Adrenal gland (tissue), 12 donors: ENCODE measurements around the gene TXLNG. TPM values are rescaled to one million over a fixed set of nuclear protein-coding genes. Genes with fewer than 3 reads are reported as not detected.

ENCODE experiments used
- DNase-seq, 7 donors: peaks; one replicate each; pipeline ENCODE4 v3.0.0-alpha.2; 2019 to 2020
- H3K27ac ChIP-seq, 5 donors: fragments of 200-600 bp; sonication (generic) in 4 of 5; 1 replicate in 3 of 5; 2 replicates in 2 of 5; pipeline versions ENCODE4 v1.5.1 to v1.8.0; 2016 to 2020; ENCODE audit warnings: mild to moderate bottlenecking in 1 of 5
- H3K27me3 ChIP-seq: fragments of 200-600 bp; 2 replicates; pipeline ENCODE4 v1.8.0; 2021
- H3K36me3 ChIP-seq, 2 donors: fragments of 200-600 bp; replicated peaks in 1 of 2; 1 replicate in 1 of 2; 2 replicates in 1 of 2; pipeline versions ENCODE4 v1.5.1 to v1.8.0; 2018 to 2022
- H3K4me1 ChIP-seq, 2 donors: fragments of 200-600 bp; replicated peaks in 1 of 2; 1 replicate in 1 of 2; 2 replicates in 1 of 2; pipeline versions ENCODE4 v1.5.1 to v1.8.0; 2018 to 2021
- H3K4me3 ChIP-seq, 4 donors: fragments of 200-600 bp; sonication (generic) in 3 of 4; one replicate each; pipeline ENCODE4 v1.5.1; 2016 to 2018
- H3K9me3 ChIP-seq, 3 donors: fragments of 200-600 bp; sonication (generic) in 1 of 3; replicated peaks in 1 of 3; 1 replicate in 2 of 3; 2 replicates in 1 of 3; pipeline versions ENCODE4 v1.5.1 to v1.8.0; 2016 to 2021
- CTCF ChIP-seq, 6 experiments: fragments of 450-650 bp in 4 of 6; fragments of 200-600 bp in 2 of 6; sonication (generic) in 1 of 6; IDR thresholded peaks; 1 replicate in 5 of 6; 2 replicates in 1 of 6; pipeline versions ENCODE4 v1.5.1 to v1.8.0; 2016 to 2021; ENCODE audit warnings: antibody characterized with exemption in 6 of 6, mild to moderate bottlenecking in 2 of 6, moderate library complexity in 1 of 6
- POLR2A ChIP-seq, 2 donors: fragments of 450-650 bp; IDR thresholded peaks; one replicate each; pipeline ENCODE4 v1.6.1; 2017; ENCODE audit warnings: antibody characterized with exemption in 2 of 2, mild to moderate bottlenecking in 2 of 2, moderate library complexity in 1 of 2
- WGBS, 4 donors: extraction: QIAGEN DNeasy Blood & Tissue Kit in 2 of 4; methylation state at CpG; one replicate each; pipeline versions ENCODE4 v1.1.5 to v1.1.7; 2013 to 2017; 5-methylcytosine and 5-hydroxymethylcytosine counted together
- intact Hi-C, 2 donors: fragments of 100-400 bp; cut with DNase I; formaldehyde crosslinking; loops; one replicate each; pipeline versions ENCODE4 v1.14.1 to v1.15.0; 2022 to 2023
- polyA plus RNA-seq, 3 donors: library from polyadenylated mRNA; stranded (reverse); fragments of 200-250 nt in 2 of 3; fragments of 350-450 nt in 1 of 3; fragmentation: Illumina TruSeq in 1 of 3; extraction: RNeasy Lipid Tissue Mini Kit (QIAGEN cat#74804) in 1 of 3; gene quantifications; one replicate each; pipeline ENCODE4 v1.2.3, GENCODE V29; 2013 to 2014
- small RNA-seq, 2 donors: library from RNA; depleted of rRNA; stranded (forward); fragments of <200 nt; gene quantifications; one replicate each; pipeline ENCODE3, GENCODE V24; 2016
- total RNA-seq, 9 donors: library from RNA; depleted of rRNA in 4 of 9; stranded (reverse); fragments of >200 nt in 4 of 9; fragments of 120-200 nt in 1 of 9; fragmentation: NEBNext Ultra II Directional in 1 of 9; extraction: Animal tissue kit (Norgen Biotek cat#: 25700) in 1 of 9; gene quantifications; one replicate each; pipeline versions ENCODE4 v1.1.0 to v1.2.4, GENCODE V29; 2013 to 2023
- donor health status: healthy with polysubstance abuse.
- donor health status: Bipolar disorder and iron deficiency.
- donor health status: DM: yes; HTN: yes; CAD: no.
- donor health status: DM: no; HTN: no; CAD: no.
- donor health status: DM: no; HTN: no; CAD: no.
- donor health status: DM: yes; HTN: yes; CAD: no.

TXLNG gene
- total and polyA plus RNA-seq, 12 donors: 15.4 to 33.2 (median 22.5) TPM

DNA sequence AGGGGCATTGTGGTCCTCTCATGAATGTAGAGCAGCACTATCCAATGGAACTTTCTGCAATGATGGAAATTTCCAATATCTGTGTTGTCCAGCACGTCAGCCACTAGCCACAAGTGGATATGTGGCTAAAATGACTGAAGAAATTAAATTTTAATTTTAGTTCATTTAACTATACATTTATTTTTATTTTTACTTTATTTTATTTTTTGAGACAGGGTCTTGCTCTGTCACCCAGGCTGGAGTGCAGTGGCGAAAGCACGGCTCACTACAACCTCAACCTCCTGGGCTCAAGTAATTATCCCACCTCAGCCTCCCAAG, 97.2 kb downstream of the TXLNG start:
- TF ChIP-seq CTCF (IDR thresholded peaks at IDR 0.05) (peak in 1 of 6 experiments; percentile 25), POLR2A (IDR thresholded peaks at IDR 0.05) (no peak)
- Histone ChIP-seq H3K27ac (peak overlapping the region in 2 of 5 donors; percentile 43 to 65), H3K36me3 (no peaks in the 10 kb centered on the region), H3K4me1 (no peaks in the 10 kb centered on the region), H3K9me3 (no peaks in the 10 kb centered on the region), H3K27me3 (peaks cover 19% of the 10 kb centered on the region), H3K4me3 (no peak overlapping the region)
- WGBS, 4 donors: 49 to 58% (median 56%) methylated on average over 3 of the region's 3 CpGs
- intact Hi-C loops: loop anchor here in 1 of 2 donors (10.0 kb wide), 1 partner anchor 161 kb away; no protein-coding TSS in a partner anchor
- no peak for DNase-seq

DNA sequence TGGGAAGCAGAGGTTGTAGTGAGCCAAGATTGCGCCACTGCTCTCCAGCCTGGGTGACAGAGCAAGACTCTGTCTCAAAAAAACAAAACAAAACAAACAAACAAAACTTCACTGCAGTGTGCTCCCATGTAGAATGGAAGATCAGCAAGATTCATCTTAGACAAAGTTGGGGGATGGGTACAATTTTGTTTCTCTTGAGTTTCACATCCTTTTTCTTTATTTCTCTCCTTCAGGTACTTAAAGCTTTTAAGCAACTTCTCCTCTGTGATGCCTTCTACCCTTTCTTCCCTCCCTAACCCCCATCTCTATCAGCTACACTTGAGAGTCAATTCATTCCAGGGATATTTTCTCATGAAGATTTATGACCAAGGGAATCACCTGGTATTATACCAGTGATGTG, 99.4 kb downstream of the TXLNG start:
- Histone ChIP-seq H3K36me3 (no peaks in the 10 kb centered on the region), H3K9me3 (no peaks in the 10 kb centered on the region), H3K4me1 (no peaks in the 10 kb centered on the region), H3K27ac (no peak overlapping the region), H3K27me3 (peaks cover 9% of the 10 kb centered on the region), H3K4me3 (no peak overlapping the region)
- intact Hi-C loops: loop anchor here (5.0 to 10.0 kb wide), 2 partner anchors 157 to 159 kb away; no protein-coding TSS in a partner anchor
- WGBS, 4 donors: 83 to 90% (median 86%) methylated on average over 1 of the region's 1 CpG
- no peak for DNase-seq
- TF ChIP-seq CTCF (IDR thresholded peaks at IDR 0.05) (no peak), POLR2A (IDR thresholded peaks at IDR 0.05) (no peak)

DNA sequence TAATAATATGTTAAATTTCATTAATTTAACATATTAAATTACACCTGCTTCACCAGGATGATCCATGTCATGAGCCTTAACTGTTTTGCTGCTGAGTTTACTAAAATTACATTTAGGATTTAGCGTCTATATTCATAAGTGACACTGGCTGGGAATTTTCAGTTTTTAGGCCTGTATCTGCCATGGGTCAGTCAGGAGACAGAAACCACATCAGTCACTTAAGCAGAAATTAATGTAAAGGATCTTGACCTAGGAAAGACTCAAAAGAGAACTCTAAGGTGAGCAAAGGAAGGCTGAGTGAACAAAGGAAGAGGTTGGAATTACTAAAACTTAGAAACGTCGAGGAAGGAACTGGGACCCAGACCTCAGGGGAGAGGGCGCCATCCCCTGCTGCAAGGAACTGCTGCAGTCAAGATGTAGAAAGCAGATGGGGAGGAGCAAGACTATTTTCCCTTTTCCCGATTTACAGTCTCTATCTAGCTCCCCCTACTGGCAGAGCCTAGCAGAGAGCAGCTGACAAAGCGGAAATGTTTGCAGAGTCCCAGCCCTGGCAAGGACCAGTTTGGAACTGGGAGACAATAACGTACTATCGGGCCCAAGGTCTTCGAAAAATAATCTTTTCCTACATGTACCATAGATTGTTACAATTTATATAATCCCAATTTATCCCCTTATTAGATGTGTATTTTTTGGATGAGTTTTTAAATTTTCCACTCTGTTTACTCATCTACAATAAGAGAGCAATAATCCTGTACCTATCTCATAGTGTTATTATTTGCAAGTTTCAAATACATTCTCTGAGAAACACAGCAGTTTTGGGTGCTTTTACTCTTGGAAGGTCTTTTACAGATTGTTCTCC, 106.5 kb downstream of the TXLNG start:
- Histone ChIP-seq H3K4me3 (no peak overlapping the region), H3K27me3 (peaks cover 3% of the 10 kb centered on the region), H3K4me1 (no peaks in the 10 kb centered on the region), H3K27ac (no peak overlapping the region), H3K36me3 (no peaks in the 10 kb centered on the region), H3K9me3 (no peaks in the 10 kb centered on the region)
- DNase-seq: peak; percentile 69 to 85 (median 76)
- WGBS, 4 donors: 12 to 14% (median 13%) methylated on average over 9 of the region's 9 CpGs
- TF ChIP-seq CTCF (IDR thresholded peaks at IDR 0.05) (peak; percentile 67 to 86 (median 73)), POLR2A (IDR thresholded peaks at IDR 0.05) (no peak)
- intact Hi-C loops: no loop called here

Small RNAs within 50 kb of the gene (small RNA-seq; reads per million reads assigned to genes)
- gene RNU4-6P (0 reads per million in 2 donors), gene RNU7-56P (0 reads per million in 2 donors), gene RPL12P49 (0 reads per million in 2 donors)

Other genes with a start within 250 kb of the TXLNG start
- gene S100G, start 136.3 kb upstream of the TXLNG start, total RNA-seq: under 1 TPM in 1 of 9 donors, not detected in 8; 0.33 TPM
- gene S100G, start 136.3 kb upstream of the TXLNG start, polyA plus RNA-seq: under 1 TPM in 1 of 3 donors, not detected in 2; 0.48 TPM
- gene CTPS2, start 73.8 kb upstream of the TXLNG start, total RNA-seq: 10 to 100 TPM in 8 of 9 donors, 1 to 10 TPM in 1; 8.1 to 29.9 (median 17.2) TPM
- gene CTPS2, start 73.8 kb upstream of the TXLNG start, polyA plus RNA-seq: 10 to 100 TPM; 10.9 to 35.8 (median 20.1) TPM
- 100 to 1,000 TPM in 1 of 9 donors, 10 to 100 TPM in 8; 30.5 to 106 (median 44.0) TPM for gene SYAP1, start 66.9 kb upstream of the TXLNG start, total RNA-seq
- 10 to 100 TPM; 15.8 to 87.7 (median 20.0) TPM for gene SYAP1, start 66.9 kb upstream of the TXLNG start, polyA plus RNA-seq
- 1,000 to 10,000 TPM in 1 of 9 donors, 100 to 1,000 TPM in 8; 175 to 1,133 (median 288) TPM for gene RBBP7, start 83.9 kb downstream of the TXLNG start, total RNA-seq
- 1,000 to 10,000 TPM in 1 of 3 donors, 100 to 1,000 TPM in 2; 249 to 1,639 (median 532) TPM for gene RBBP7, start 83.9 kb downstream of the TXLNG start, polyA plus RNA-seq
- gene REPS2, start 160.2 kb downstream of the TXLNG start, total RNA-seq: 10 to 100 TPM; 34.4 to 84.8 (median 42.6) TPM
- 10 to 100 TPM; 13.9 to 87.0 (median 15.7) TPM for gene REPS2, start 160.2 kb downstream of the TXLNG start, polyA plus RNA-seq